HFFc6 (cell line): ENCODE measurements around the gene DTX4. TPM values are rescaled to one million over a fixed set of nuclear protein-coding genes. Genes with fewer than 3 reads are reported as not detected.

Source experiments
- DNase-seq: peaks from one replicate; pipeline ENCODE4 v3.0.0-alpha.2; 2018
- H3K27ac Mint-ChIP-seq: 2 replicates; pipeline ENCODE4 v1.8.0; 2020; ENCODE audit warnings: mild to moderate bottlenecking, mixed read lengths
- H3K27me3 Mint-ChIP-seq: 2 replicates; pipeline ENCODE4 v1.8.0; 2021; ENCODE audit warnings: mild to moderate bottlenecking, moderate library complexity, mixed read lengths; ENCODE audit not compliant: insufficient read depth
- H3K36me3 Mint-ChIP-seq: 2 replicates; pipeline ENCODE4 v1.8.0; 2021; ENCODE audit warnings: low read depth, mixed read lengths
- H3K4me1 Mint-ChIP-seq: 2 replicates; pipeline ENCODE4 v1.8.0; 2020; ENCODE audit warnings: low read depth, mixed read lengths
- H3K4me3 Mint-ChIP-seq: 2 replicates; pipeline ENCODE4 v1.8.0; 2020; ENCODE audit warnings: mild to moderate bottlenecking, moderate library complexity, mixed read lengths
- H3K9me3 Mint-ChIP-seq: 2 replicates; pipeline ENCODE4 v1.8.0; 2020; ENCODE audit warnings: mild to moderate bottlenecking, mixed read lengths
- CTCF ChIP-seq: fragments of 200-600 bp; sonication (generic); IDR thresholded peaks from 2 replicates; pipeline ENCODE4 v1.5.0; 2021; ENCODE audit warnings: antibody characterized with exemption, mild to moderate bottlenecking
- total RNA-seq, 6 experiments: library from RNA; stranded (reverse); fragmentation: NEBNext Ultra II Directional; extraction: Animal tissue kit (Norgen Biotek cat#: 25700); gene quantifications; 2 replicates in 1 of 6; 3 replicates in 5 of 6; pipeline ENCODE4 v1.2.3, GENCODE V29; 2021

The DTX4 gene
- total RNA-seq, 6 experiments from 2014 or later, result 3.2 to 4.6 (median 4.1) TPM

- peak overlapping the region; percentile 68 for H3K27ac Mint-ChIP-seq
- H3K4me1 Mint-ChIP-seq, result peaks cover 42% of the 10 kb centered on the region
- H3K4me3 Mint-ChIP-seq, result peak overlapping the region; percentile 91
- H3K9me3 Mint-ChIP-seq, result no peaks in the 10 kb centered on the region
- no peak for TF ChIP-seq CTCF
- peaks cover 8% of the 10 kb centered on the region; the same call in 1 of the 2 replicates for H3K36me3 Mint-ChIP-seq
- peaks cover 4% of the 10 kb centered on the region for H3K27me3 Mint-ChIP-seq
- DNase-seq, result no peak
These were observed 2.2 kb downstream of the DTX4 start for GRCh38 chr11:59173964-59174663.

GRCh38 chr11:59174664-59175033 lies 2.7 kb downstream of the DTX4 start:
- H3K36me3 Mint-ChIP-seq, result peaks cover 8% of the 10 kb centered on the region; the same call in 1 of the 2 replicates
- no peaks in the 10 kb centered on the region for H3K9me3 Mint-ChIP-seq
- H3K4me3 Mint-ChIP-seq, result peak overlapping the region; percentile 21
- H3K4me1 Mint-ChIP-seq, result peaks cover 42% of the 10 kb centered on the region
- DNase-seq, result peak; percentile 80
- H3K27me3 Mint-ChIP-seq, result peaks cover 6% of the 10 kb centered on the region
- H3K27ac Mint-ChIP-seq, result peak overlapping the region; percentile 68
- no peak for TF ChIP-seq CTCF

GRCh38 chr11:59175091-59175501 lies 3.2 kb downstream of the DTX4 start:
- Mint-ChIP-seq H3K36me3 (peaks cover 8% of the 10 kb centered on the region; the same call in 1 of the 2 replicates), H3K4me3 (no peak overlapping the region; the same call in none of the 2 replicates), H3K9me3 (no peaks in the 10 kb centered on the region), H3K27ac (peak overlapping the region; percentile 68), H3K27me3 (peaks cover 6% of the 10 kb centered on the region), H3K4me1 (peaks cover 42% of the 10 kb centered on the region)
- DNase-seq, result no peak
- TF ChIP-seq CTCF, result no peak

DNA sequence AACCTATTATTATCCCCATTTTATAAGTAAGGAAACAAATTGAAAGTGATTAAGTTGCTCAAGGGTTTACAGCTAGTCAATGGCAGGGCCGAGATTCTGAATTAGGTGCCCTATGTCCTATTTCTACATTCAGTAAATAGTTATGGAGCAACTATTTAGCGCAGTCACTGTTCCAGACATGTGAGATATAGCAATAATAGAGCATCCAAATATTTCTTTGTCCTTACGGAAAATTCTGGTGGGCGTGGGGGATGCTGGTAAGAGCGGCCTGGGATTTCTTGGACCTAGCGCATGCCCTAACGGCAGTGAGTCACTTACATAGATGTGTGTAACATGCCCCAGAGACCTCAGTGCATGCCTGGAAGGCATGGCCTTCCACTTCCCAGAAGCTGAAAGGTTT lies 4.4 kb downstream of the DTX4 start:
- TF ChIP-seq CTCF, result no peak
- no peaks in the 10 kb centered on the region for H3K9me3 Mint-ChIP-seq
- H3K4me1 Mint-ChIP-seq, result peaks cover 42% of the 10 kb centered on the region
- peaks cover 6% of the 10 kb centered on the region for H3K27me3 Mint-ChIP-seq
- DNase-seq, result no peak
- no peak overlapping the region for H3K27ac Mint-ChIP-seq
- no peak overlapping the region for H3K4me3 Mint-ChIP-seq
- peaks cover 8% of the 10 kb centered on the region; the same call in 1 of the 2 replicates for H3K36me3 Mint-ChIP-seq

GRCh38 chr11:59178402-59178801 lies 6.5 kb downstream of the DTX4 start:
- TF ChIP-seq CTCF, result no peak
- Mint-ChIP-seq H3K27me3 (peaks cover 2% of the 10 kb centered on the region), H3K27ac (no peak overlapping the region), H3K4me1 (peaks cover 34% of the 10 kb centered on the region), H3K4me3 (no peak overlapping the region), H3K9me3 (no peaks in the 10 kb centered on the region), H3K36me3 (peaks cover 8% of the 10 kb centered on the region; the same call in 1 of the 2 replicates)
- DNase-seq, result no peak
